GM23248 (cell line): ENCODE measurements around the gene ASAH2B.
"Not testable (repeated sequence)": the region's sequence is repeated elsewhere in the genome, so short reads cannot be mapped to it uniquely, and the experiment has no call there.

ENCODE experiments used
- EZH2 ChIP-seq: fragments of 200-600 bp; sonication (generic); IDR thresholded peaks from 2 replicates; pipeline ENCODE4 v1.6.1; 2018; ENCODE audit warnings: antibody characterized with exemption, mild to moderate bottlenecking; ENCODE audit not compliant: insufficient read depth, poor library complexity, severe bottlenecking
- EZH2phosphoT487 ChIP-seq: fragments of 200-600 bp; sonication (generic); IDR thresholded peaks from 2 replicates; pipeline ENCODE4 v1.6.1; 2018; ENCODE audit warnings: antibody characterized with exemption, moderate library complexity, mild to moderate bottlenecking, low read depth; ENCODE audit not compliant: insufficient read depth

DNA sequence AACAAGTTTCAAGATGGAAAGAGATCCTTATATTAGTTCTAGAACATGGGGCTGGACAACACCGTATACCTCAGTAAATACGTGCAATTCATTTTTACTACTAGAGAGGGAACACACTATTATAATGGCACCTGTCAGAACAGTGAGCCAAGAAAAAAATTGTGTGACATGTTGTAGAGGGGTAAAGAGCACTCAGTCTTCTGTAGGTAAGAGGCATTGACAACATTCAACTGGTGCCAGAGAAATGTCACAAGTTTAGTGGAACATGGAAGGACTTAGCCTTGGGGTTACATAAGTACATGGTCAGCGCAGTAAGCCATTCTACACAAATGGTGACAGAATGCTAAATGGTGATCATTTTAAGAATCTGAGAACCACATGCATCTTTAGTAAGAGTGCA, 32.3 kb downstream of the ASAH2B start:
- TF ChIP-seq EZH2phosphoT487, EZH2: not testable (repeated sequence)
